ENCODE data around the gene MGAT5.

The MGAT5 gene

GRCh38 chr2:134259994-134260393 lies 6.1 kb downstream of the MGAT5 start:
- TF ChIP-seq CTCF (IDR thresholded peaks at IDR 0.05; ENCODE audit: control extremely low read depth, extremely low read depth, low read depth, missing control alignments), result no peak
- CTCF ChIA-PET, result interaction anchor here (1.0 to 1.8 kb wide), 3 partner anchors 10 to 23 kb away, joined by 4 to 8 read pairs (median 5); no protein-coding TSS in a partner anchor
- POLR2A ChIA-PET, result no interaction called here
- no peak for DNase-seq (ENCODE audit: extremely low spot score)

GRCh38 chr2:134260713-134261112 lies 6.8 kb downstream of the MGAT5 start:
- no peak for TF ChIP-seq CTCF (IDR thresholded peaks at IDR 0.05; ENCODE audit: control extremely low read depth, extremely low read depth, low read depth, missing control alignments)
- no peak for DNase-seq (ENCODE audit: extremely low spot score)
- CTCF ChIA-PET, result interaction anchor here (1.1 to 1.8 kb wide), 5 partner anchors 10 to 67 kb away, joined by 3 to 8 read pairs (median 5); no protein-coding TSS in a partner anchor
- POLR2A ChIA-PET, result interaction anchor here (0.5 kb wide), 1 partner anchor 1398 kb away, joined by 3 read pairs; no protein-coding TSS in a partner anchor

GRCh38 chr2:134261398-134262131 lies 7.7 kb downstream of the MGAT5 start:
- POLR2A ChIA-PET, result interaction anchor here (1.3 kb wide), 1 partner anchor 135 kb away, joined by 4 read pairs; no protein-coding TSS in a partner anchor
- CTCF ChIA-PET, result interaction anchor here (0.8 to 2.1 kb wide), 14 partner anchors 9 to 150 kb away, joined by 3 to 13 read pairs (median 4); no protein-coding TSS in a partner anchor
- no peak for TF ChIP-seq CTCF (IDR thresholded peaks at IDR 0.05; ENCODE audit: control extremely low read depth, extremely low read depth, low read depth, missing control alignments)
- DNase-seq (ENCODE audit: extremely low spot score), result no peak

GRCh38 chr2:134262684-134263083 lies 8.8 kb downstream of the MGAT5 start:
- CTCF ChIA-PET, result interaction anchor here (0.9 to 4.2 kb wide), 7 partner anchors 9 to 180 kb away, joined by 3 to 20 read pairs (median 5); no protein-coding TSS in a partner anchor
- DNase-seq (ENCODE audit: extremely low spot score), result no peak
- POLR2A ChIA-PET, result no interaction called here
- no peak for TF ChIP-seq CTCF (IDR thresholded peaks at IDR 0.05; ENCODE audit: control extremely low read depth, extremely low read depth, low read depth, missing control alignments)

- TF ChIP-seq CTCF (IDR thresholded peaks at IDR 0.05; ENCODE audit: control extremely low read depth, extremely low read depth, low read depth, missing control alignments), result no peak
- CTCF ChIA-PET, result interaction anchor here (1.7 to 3.7 kb wide), 2 partner anchors 18 to 23 kb away, joined by 4 to 17 read pairs; no protein-coding TSS in a partner anchor
- POLR2A ChIA-PET, result no interaction called here
- DNase-seq (ENCODE audit: extremely low spot score), result no peak
Measured at GRCh38 chr2:134268265-134268664, 14.4 kb downstream of the MGAT5 start.

- ChIA-PET POLR2A (no interaction called here), CTCF (interaction anchor here (1.3 to 3.7 kb wide), 7 partner anchors 8 to 27 kb away, joined by 3 to 17 read pairs (median 4); partner anchors contain the start of gene MGAT5)
- TF ChIP-seq CTCF (IDR thresholded peaks at IDR 0.05; ENCODE audit: control extremely low read depth, extremely low read depth, low read depth, missing control alignments), result no peak
- no peak for DNase-seq (ENCODE audit: extremely low spot score)
Measured at GRCh38 chr2:134269230-134269629, 15.4 kb downstream of the MGAT5 start.

Data from GM10248 (cell line).